Measurements from ENCODE around the gene MRPL34.

Gene MRPL34

DNA sequence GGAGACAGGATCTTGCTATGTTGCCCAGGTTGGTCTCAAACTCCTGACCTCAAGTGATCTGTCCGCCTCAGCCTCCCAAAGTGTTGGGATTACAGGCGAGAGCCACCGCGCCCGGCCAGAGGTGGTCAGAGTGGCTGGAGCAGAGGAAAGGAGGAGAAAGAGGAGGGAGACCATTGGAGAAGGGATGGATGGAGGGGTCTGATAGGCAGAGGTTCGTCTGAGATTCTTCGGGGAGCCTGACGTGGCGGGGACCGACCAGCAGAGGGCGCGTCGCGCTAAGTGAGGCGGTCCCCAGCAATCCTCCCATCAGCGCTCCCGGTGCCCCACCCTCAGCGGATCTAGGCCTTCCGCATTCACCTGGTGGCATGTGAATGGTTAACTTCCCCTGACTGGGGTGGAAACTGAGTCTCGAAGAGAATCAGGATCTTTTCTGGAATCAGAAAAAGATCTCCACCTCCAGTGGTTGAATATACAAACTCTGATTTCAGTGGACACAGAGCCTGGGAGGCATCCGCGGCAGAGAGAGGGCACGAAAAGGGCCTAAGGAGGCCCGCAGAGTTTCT is 40.5 kb downstream of the MRPL34 start:
- no peak overlapping the region for H3K27ac Mint-ChIP-seq
- H3K36me3 Mint-ChIP-seq (ENCODE audit: low read depth), result peaks cover 6% of the 10 kb centered on the region
- H3K9me3 Mint-ChIP-seq, result no peaks in the 10 kb centered on the region

DNA sequence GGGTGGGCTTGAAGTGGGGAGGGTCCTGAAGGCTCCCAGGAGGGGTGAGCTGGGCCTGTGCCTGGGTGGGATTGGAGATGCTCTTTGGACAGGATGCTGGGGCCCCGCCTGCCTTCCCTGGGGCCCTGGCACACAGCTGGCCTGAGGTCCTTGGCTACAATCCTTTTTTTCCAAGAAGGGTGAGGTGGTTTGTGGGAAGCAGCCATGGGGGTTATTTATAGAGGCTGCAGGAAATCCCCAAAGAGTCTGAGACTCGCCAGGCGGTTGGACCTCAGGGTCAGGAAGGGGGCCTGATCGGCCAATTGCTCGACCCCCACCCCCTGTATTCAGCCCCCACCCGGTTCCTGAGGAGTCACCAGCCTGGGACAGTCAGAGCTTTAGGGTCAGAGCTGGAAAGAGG is 41.7 kb downstream of the MRPL34 start:
- H3K27me3 Mint-ChIP-seq (ENCODE audit: low read depth, poor library complexity), result peaks cover 3% of the 10 kb centered on the region
- H3K4me3 Mint-ChIP-seq, result no peak overlapping the region
- no peaks in the 10 kb centered on the region for H3K9me3 Mint-ChIP-seq
- H3K27ac Mint-ChIP-seq, result no peak overlapping the region
- peaks cover 50% of the 10 kb centered on the region for H3K4me1 Mint-ChIP-seq
- no peak for DNase-seq
- H3K36me3 Mint-ChIP-seq (ENCODE audit: low read depth), result peaks cover 6% of the 10 kb centered on the region
- TF ChIP-seq, protein P1, sequence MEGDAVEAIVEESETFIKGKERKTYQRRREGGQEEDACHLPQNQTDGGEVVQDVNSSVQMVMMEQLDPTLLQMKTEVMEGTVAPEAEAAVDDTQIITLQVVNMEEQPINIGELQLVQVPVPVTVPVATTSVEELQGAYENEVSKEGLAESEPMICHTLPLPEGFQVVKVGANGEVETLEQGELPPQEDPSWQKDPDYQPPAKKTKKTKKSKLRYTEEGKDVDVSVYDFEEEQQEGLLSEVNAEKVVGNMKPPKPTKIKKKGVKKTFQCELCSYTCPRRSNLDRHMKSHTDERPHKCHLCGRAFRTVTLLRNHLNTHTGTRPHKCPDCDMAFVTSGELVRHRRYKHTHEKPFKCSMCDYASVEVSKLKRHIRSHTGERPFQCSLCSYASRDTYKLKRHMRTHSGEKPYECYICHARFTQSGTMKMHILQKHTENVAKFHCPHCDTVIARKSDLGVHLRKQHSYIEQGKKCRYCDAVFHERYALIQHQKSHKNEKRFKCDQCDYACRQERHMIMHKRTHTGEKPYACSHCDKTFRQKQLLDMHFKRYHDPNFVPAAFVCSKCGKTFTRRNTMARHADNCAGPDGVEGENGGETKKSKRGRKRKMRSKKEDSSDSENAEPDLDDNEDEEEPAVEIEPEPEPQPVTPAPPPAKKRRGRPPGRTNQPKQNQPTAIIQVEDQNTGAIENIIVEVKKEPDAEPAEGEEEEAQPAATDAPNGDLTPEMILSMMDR (IDR thresholded peaks at IDR 0.05), result no peak

More for the DNA sequence above, 40.5 kb downstream of the MRPL34 start:
- peaks cover 49% of the 10 kb centered on the region for H3K4me1 Mint-ChIP-seq
- H3K27me3 Mint-ChIP-seq (ENCODE audit: low read depth, poor library complexity), result peaks cover 3% of the 10 kb centered on the region
- DNase-seq, result peak; percentile 89
- TF ChIP-seq, protein P1 (IDR thresholded peaks at IDR 0.05), result peak; percentile 95
- H3K4me3 Mint-ChIP-seq, result no peak overlapping the region

DNA sequence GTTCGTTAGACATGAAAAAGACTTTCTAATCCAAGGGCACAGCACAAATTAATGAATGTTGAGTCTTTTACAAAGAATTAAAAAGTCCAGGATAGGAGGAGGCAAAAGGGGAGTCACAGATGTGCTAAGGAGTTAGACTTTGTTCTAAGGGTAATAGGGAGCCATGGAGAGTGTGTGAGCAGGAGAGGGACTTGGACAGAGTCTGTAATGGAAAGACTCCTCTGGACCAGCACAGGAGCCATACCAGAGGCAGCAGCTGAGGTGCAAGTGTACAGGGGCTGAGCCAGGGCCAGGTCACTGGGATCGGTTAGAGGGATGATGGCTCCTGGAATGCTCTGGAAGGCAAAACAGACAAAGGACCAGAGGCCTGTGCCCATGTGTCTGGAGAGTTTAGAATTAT is 42.2 kb downstream of the MRPL34 start:
- Mint-ChIP-seq H3K27ac (no peak overlapping the region), H3K4me3 (no peak overlapping the region), H3K36me3 (ENCODE audit: low read depth) (peaks cover 1% of the 10 kb centered on the region), H3K9me3 (no peaks in the 10 kb centered on the region), H3K27me3 (ENCODE audit: low read depth, poor library complexity) (peaks cover under 1% of the 10 kb centered on the region), H3K4me1 (peaks cover 53% of the 10 kb centered on the region)
- no peak for DNase-seq
- TF ChIP-seq, protein P1 (IDR thresholded peaks at IDR 0.05), result no peak

DNA sequence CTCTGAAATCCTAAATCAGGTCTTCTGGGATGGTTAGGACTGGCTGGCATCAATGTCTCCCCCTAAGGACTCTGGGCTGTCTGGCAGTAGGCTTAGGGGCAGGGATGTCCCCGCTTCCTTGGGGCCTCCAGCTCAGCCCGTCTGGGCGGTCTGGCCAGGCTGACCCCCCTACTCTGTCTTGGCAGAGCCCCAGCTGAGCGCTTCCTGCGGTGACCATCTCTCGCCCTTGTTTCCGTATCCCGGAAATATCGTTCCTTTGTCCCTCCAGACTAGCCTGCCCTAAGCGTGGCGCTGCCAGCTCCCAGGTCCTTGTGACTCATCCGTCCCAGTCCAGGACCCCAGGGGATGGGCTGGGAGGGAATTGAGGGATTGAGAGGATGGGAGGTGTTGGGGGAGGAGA is 43.0 kb downstream of the MRPL34 start:
- Mint-ChIP-seq H3K9me3 (no peaks in the 10 kb centered on the region), H3K27me3 (ENCODE audit: low read depth, poor library complexity) (no peaks in the 10 kb centered on the region), H3K4me1 (peaks cover 62% of the 10 kb centered on the region), H3K4me3 (no peak overlapping the region), H3K36me3 (ENCODE audit: low read depth) (no peaks in the 10 kb centered on the region), H3K27ac (peak overlapping the region; percentile 54)
- TF ChIP-seq, protein P1 (IDR thresholded peaks at IDR 0.05), result no peak
- no peak for DNase-seq

DNA sequence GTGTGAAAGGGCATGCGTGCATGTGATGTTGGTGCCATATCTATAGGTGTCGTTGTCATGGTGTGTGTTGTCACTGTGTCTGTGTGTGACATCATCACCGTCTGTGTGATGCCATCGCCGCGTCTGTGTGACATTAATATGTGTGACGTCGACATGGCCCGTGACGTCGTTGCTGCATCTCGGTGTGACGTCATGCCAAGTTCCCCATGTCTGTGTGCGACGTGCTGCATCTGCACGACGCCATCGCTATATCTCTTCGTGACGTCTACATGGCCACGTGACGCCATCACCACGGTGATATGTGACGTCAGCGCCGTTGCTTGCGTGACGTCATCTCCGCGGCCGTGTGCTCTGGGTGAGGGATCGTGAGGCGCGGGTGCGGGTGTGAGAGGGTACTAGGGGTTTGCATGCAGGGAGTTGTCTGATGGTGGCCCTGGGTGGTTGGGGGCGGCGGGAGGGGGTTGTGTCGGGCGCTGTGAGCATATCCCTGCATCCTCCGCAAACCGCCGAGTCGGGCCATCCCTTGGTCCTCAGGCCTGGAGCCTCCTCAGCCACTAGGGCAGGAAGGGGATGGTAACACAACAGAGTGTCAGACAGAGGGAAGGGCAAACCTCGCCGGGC is 46.3 kb downstream of the MRPL34 start:
- H3K4me3 Mint-ChIP-seq, result no peak overlapping the region
- TF ChIP-seq, protein P1 (IDR thresholded peaks at IDR 0.05), result no peak
- DNase-seq, result no peak
- H3K27me3 Mint-ChIP-seq (ENCODE audit: low read depth, poor library complexity), result peaks cover 5% of the 10 kb centered on the region
- peaks cover 53% of the 10 kb centered on the region for H3K4me1 Mint-ChIP-seq
- no peaks in the 10 kb centered on the region for H3K9me3 Mint-ChIP-seq
- no peak overlapping the region for H3K27ac Mint-ChIP-seq
- no peaks in the 10 kb centered on the region for H3K36me3 Mint-ChIP-seq (ENCODE audit: low read depth)

Measured in nephron progenitor cell (in vitro differentiated cells).